Activated B cell treated with CpG ODN at 0.5 μM for 24 hours (primary cell): ENCODE results near the gene ZNF626. TPM values are rescaled to one million over a fixed set of nuclear protein-coding genes. Genes with fewer than 3 reads are reported as not detected.
"Not testable (repeated sequence)": the region's sequence is repeated elsewhere in the genome, so short reads cannot be mapped to it uniquely, and the experiment has no call there.

Source experiments
- ATAC-seq: fragments of 200-7000 bp; cut with Tn5 transposase; one replicate; pipeline ENCODE4 v1.10.0; 2021; ENCODE audit warnings: low read depth, mild to moderate bottlenecking, moderate library complexity
- CTCF ChIA-PET: fragments of 350-600 bp; sonication (Branson Sonifier 250); formaldehyde crosslinking; loops from one replicate; lab custom pipeline; 2021; ENCODE audit warnings: antibody characterized with exemption; lab: Charles Lee
- POLR2A ChIA-PET: fragments of 350-600 bp; sonication (Branson Sonifier 250); formaldehyde crosslinking; loops from one replicate; lab custom pipeline; 2021; ENCODE audit warnings: antibody characterized with exemption; lab: Charles Lee
- DNase-seq: peaks from one replicate; pipeline ENCODE4 v3.0.0; 2022
- H3K27ac Mint-ChIP-seq: one replicate; pipeline ENCODE4 v1.8.0; 2020; ENCODE audit warnings: mixed read lengths
- H3K27me3 Mint-ChIP-seq: one replicate; pipeline ENCODE4 v1.8.0; 2021; ENCODE audit warnings: mixed read lengths
- H3K36me3 Mint-ChIP-seq: one replicate; pipeline ENCODE4 v1.8.0; 2021; ENCODE audit warnings: low read depth, mixed read lengths
- H3K4me1 Mint-ChIP-seq: one replicate; pipeline ENCODE4 v1.8.0; 2021; ENCODE audit warnings: mixed read lengths
- H3K4me3 Mint-ChIP-seq: one replicate; pipeline ENCODE4 v1.8.0; 2020; ENCODE audit warnings: mild to moderate bottlenecking, mixed read lengths
- H3K9me3 Mint-ChIP-seq: one replicate; pipeline ENCODE4 v1.8.0; 2020; ENCODE audit warnings: mixed read lengths
- intact Hi-C: fragments of 100-400 bp; cut with micrococcal nuclease; formaldehyde crosslinking; loops from one replicate; pipeline ENCODE4 v1.15.1; 2024
- total RNA-seq: library from RNA; stranded (reverse); gene quantifications from 2 replicates; pipeline ENCODE4 v1.2.3, GENCODE V29; 2022
- TF ChIP-seq, protein P1 (sequence below): fragments of 200-600 bp; IDR thresholded peaks from one replicate; pipeline ENCODE4 v1.8.0; 2022; ENCODE audit warnings: antibody characterized with exemption, mild to moderate bottlenecking

ZNF626 gene
- total RNA-seq, result 16.1 and 17.2 TPM in 2 replicates

DNA sequence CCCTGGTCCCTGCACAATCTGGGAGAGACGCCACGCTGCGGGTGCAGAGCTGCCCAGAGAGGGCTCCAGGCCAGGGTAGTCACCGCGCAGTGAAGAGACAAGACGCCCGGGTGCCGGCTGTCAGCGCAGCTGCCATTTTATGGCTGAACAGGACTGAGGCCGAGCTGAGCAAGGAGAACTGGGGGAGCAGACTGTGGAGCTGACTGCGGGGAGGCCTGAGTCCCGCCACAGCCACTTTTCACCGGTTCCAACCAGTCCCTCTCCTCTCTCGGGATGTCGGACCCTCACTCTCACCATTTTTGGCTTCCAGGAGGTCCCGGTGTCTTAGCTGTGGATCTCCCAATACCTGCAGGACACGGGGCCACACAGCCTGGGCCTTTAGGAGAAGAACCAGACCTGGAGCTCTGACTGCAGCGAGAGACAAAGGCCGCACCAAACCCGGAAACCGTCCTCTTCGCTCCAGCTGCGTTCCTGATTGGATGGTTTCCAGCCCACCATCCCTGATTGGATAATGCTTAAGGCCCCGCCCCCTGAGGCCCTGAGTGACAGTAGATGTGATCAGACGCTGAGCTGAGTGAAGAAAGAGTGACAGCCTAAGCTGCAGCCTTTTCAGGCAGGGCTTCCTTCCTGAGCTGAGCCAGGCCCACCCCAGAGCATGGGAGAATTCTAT is at the start of gene ZNF626:
ZNF626 (minus strand) TSS at position 422 of the 670 bp plus-strand sequence; CDS start at position 297, 125 bp downstream.
- TF ChIP-seq, protein P1, sequence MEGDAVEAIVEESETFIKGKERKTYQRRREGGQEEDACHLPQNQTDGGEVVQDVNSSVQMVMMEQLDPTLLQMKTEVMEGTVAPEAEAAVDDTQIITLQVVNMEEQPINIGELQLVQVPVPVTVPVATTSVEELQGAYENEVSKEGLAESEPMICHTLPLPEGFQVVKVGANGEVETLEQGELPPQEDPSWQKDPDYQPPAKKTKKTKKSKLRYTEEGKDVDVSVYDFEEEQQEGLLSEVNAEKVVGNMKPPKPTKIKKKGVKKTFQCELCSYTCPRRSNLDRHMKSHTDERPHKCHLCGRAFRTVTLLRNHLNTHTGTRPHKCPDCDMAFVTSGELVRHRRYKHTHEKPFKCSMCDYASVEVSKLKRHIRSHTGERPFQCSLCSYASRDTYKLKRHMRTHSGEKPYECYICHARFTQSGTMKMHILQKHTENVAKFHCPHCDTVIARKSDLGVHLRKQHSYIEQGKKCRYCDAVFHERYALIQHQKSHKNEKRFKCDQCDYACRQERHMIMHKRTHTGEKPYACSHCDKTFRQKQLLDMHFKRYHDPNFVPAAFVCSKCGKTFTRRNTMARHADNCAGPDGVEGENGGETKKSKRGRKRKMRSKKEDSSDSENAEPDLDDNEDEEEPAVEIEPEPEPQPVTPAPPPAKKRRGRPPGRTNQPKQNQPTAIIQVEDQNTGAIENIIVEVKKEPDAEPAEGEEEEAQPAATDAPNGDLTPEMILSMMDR, result no peak
- Mint-ChIP-seq H3K4me3 (peak within 1 kb of the TSS; percentile 95), H3K36me3 (peaks cover 40% of the 10 kb centered on the region), H3K27ac (peak within 1 kb of the TSS; percentile 95), H3K4me1 (peaks cover 49% of the 10 kb centered on the region), H3K9me3 (peaks cover 15% of the 10 kb centered on the region), H3K27me3 (no peaks in the 10 kb centered on the region)
- POLR2A ChIA-PET, result interaction anchor here (0.6 to 2.4 kb wide), 23 partner anchors 9 to 1391 kb away, joined by 3 to 62 read pairs (median 6); partner anchors contain the start of genes ZNF257, ZNF429, ZNF43 and ZNF430
- CTCF ChIA-PET, result no interaction called here
- DNase-seq (peak; percentile 80), ATAC-seq (peak; percentile 98)
- intact Hi-C loops, result loop anchor here (1.0 to 10.0 kb wide), 11 partner anchors 96 to 906 kb away; partner anchors contain the start of genes ZNF429, ZNF430, ZNF66 and ZNF714

DNA sequence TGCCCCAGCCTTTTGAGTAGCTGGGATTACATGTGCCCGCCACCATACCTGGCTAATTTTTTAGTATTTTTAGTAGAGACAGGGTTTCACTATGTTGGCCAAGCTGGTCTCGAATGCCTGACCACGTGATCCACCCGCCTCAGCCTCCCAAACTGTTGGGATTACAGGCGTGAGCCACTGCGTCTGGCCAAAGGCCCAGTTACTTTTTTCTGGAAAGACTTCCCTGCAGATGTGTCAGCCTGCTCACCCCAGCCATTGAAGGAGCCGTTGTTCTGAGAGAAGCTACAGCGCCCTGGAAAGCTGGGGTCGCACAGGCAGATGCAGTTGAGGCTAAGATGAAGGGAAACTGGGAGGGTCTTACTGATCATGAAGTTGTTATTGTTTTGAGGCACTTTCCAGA is 7.9 kb upstream of the ZNF626 start:
- Mint-ChIP-seq H3K4me3 (no peak overlapping the region), H3K27me3 (no peaks in the 10 kb centered on the region), H3K27ac (no peak overlapping the region), H3K36me3 (no peaks in the 10 kb centered on the region), H3K4me1 (peaks cover 6% of the 10 kb centered on the region), H3K9me3 (no peaks in the 10 kb centered on the region)
- TF ChIP-seq, protein P1, result no peak
- DNase-seq (no peak), ATAC-seq (no peak)
- ChIA-PET POLR2A (no interaction called here), CTCF (interaction anchor here (0.6 to 0.7 kb wide), 2 partner anchors 12 to 151 kb away, joined by 3 read pairs; no protein-coding TSS in a partner anchor)
- intact Hi-C loops, result loop anchor here (10.0 kb wide), 2 partner anchors 356 to 836 kb away; partner anchors contain the start of genes ZNF429 and ZNF430

DNA sequence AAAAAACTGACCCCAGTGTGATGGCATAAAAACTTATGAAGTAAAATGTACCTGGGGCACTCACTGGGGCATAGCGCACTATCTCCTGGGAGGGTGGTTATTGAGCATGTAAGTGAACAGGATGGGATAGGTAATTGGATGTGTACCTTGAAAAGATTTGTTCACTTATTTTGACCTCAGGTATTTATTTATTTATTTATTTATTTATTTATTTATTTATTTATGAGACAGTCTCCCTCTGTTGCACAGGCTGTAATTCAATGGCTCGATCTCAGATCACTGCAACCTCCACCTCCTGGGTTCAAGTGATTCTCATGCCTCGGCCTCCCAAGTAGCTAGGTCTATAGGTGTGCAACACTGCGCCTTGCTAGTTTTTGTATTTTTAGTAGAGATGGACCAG is 5.9 kb upstream of the ZNF626 start:
- Mint-ChIP-seq H3K9me3 (peaks cover 4% of the 10 kb centered on the region), H3K4me1 (peaks cover 13% of the 10 kb centered on the region), H3K27me3 (no peaks in the 10 kb centered on the region), H3K4me3 (no peak overlapping the region), H3K36me3 (no peaks in the 10 kb centered on the region), H3K27ac (no peak overlapping the region)
- TF ChIP-seq, protein P1, result no peak
- intact Hi-C loops, result loop anchor here (10.0 kb wide), 2 partner anchors 358 to 838 kb away; partner anchors contain the start of genes ZNF429 and ZNF430
- ATAC-seq, result no peak
- ChIA-PET POLR2A (interaction anchor here (0.6 kb wide), 1 partner anchor 11 kb away, joined by 3 read pairs; no protein-coding TSS in a partner anchor), CTCF (no interaction called here)
- no peak for DNase-seq

DNA sequence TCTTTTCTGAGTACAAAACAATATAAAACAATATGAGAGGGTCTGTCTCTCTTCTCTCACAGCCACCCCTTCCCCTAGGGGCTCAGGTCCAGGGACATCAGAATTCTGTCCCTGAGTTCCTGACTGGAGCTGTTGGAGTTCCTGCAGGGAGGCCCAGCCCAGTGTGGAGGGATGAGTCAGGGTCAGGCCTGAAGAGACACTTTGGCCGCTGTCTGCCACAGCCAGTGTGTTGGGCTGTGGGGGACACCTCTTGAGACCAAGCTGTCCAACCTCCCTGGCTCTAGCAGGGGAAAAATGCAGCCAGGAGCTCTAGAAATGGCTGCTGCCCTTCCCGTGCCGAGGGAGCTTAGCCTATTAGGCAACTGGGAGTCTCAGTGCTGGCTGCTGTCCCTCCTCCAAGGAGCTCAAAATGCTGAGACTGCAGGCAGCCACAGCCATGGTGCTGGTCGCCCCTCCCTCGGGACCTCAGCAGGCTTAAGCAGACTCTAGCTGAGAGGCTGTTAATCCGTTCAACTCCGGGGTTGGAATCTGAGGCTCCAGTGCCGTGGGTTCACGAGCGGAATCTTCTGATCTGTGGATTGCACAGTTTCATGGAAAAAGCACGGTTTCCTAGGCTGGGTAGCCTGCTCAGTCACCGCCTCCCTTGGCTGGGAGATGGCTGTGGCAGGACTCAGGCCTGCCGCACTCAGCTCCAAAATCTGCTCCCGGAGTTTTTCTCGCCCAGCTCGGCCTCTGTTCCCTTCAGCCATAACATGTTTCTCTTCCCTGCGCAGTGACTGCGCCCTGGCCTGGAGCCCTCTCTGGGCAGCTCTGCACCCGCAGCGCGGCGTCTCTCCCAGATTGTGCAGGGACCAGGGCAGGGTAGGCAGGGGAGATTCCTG is 3.8 kb upstream of the ZNF626 start:
- Mint-ChIP-seq H3K27ac (no peak overlapping the region), H3K4me1 (peaks cover 24% of the 10 kb centered on the region), H3K36me3 (peaks cover 8% of the 10 kb centered on the region), H3K27me3 (no peaks in the 10 kb centered on the region), H3K4me3 (peak overlapping the region; percentile 47), H3K9me3 (peaks cover 4% of the 10 kb centered on the region)
- intact Hi-C loops, result loop anchor here (5.0 to 10.0 kb wide), 4 partner anchors 118 to 902 kb away; partner anchors contain the start of genes ZNF429 and ZNF430
- ATAC-seq (no peak), DNase-seq (no peak)
- ChIA-PET CTCF (no interaction called here), POLR2A (interaction anchor here (0.7 to 0.8 kb wide), 2 partner anchors 66 to 843 kb away, joined by 3 read pairs; no protein-coding TSS in a partner anchor)
- TF ChIP-seq, protein P1, result no peak

DNA sequence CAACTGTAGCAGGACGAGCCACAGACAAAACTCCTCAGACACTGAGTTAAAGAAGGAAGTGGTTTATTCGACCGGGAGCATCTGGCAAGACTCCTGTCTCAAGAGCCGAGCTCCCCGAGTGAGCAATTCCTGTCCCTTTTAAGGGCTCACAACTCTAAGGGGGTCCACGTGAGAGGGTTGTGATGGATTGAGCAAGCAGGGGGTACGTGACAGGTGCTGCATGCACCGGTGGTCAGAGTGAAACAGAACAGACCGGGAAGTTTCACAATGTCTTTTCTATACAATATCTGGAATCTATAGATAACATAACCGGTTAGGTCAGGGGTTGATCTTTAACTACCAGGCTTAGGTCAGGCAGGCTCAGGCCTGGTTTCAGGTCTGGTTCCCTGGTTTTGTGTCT is 3.1 kb upstream of the ZNF626 start:
- Mint-ChIP-seq H3K4me1 (peaks cover 27% of the 10 kb centered on the region), H3K27ac (peak overlapping the region; percentile 50), H3K4me3 (peak overlapping the region; percentile 47)
- ATAC-seq, H3K36me3 Mint-ChIP-seq, DNase-seq, H3K27me3 Mint-ChIP-seq, CTCF ChIA-PET, H3K9me3 Mint-ChIP-seq: not testable (repeated sequence)
- POLR2A ChIA-PET, result interaction anchor here (0.8 kb wide), 1 partner anchor 67 kb away, joined by 3 read pairs; no protein-coding TSS in a partner anchor
- intact Hi-C loops, result loop anchor here (5.0 to 10.0 kb wide), 4 partner anchors 117 to 903 kb away; partner anchors contain the start of genes ZNF429 and ZNF430
